Right atrium auricular region (tissue), 2 donors: ENCODE results near the gene TMEM200A. TPM values are rescaled to one million over a fixed set of nuclear protein-coding genes. Genes with fewer than 3 reads are reported as not detected.

Source experiments
- DNase-seq: peaks from one replicate; pipeline ENCODE4 v3.0.0-alpha.2; 2019; ENCODE audit warnings: low spot score
- H3K27ac ChIP-seq, 2 donors: fragments of 200-600 bp; sonication (generic); 1 replicate in 1 of 2; 2 replicates in 1 of 2; pipeline ENCODE4 v1.5.1; 2016 to 2019
- H3K27me3 ChIP-seq, 2 donors: fragments of 200-600 bp; sonication (generic); one replicate each; pipeline versions ENCODE4 v1.5.1 to v1.6.0; 2017 to 2019
- H3K36me3 ChIP-seq: fragments of 200-600 bp; sonication (generic); one replicate; pipeline ENCODE4 v1.5.1; 2016
- H3K4me1 ChIP-seq, 2 donors: fragments of 200-600 bp; sonication (generic); one replicate each; pipeline versions ENCODE4 v1.5.1 to v1.6.0; 2017 to 2019
- H3K4me3 ChIP-seq, 2 donors: fragments of 200-600 bp; sonication (generic); 1 replicate in 1 of 2; 2 replicates in 1 of 2; pipeline ENCODE4 v1.5.1; 2017 to 2019; ENCODE audit warnings: mild to moderate bottlenecking in 1 of 2, moderate library complexity in 1 of 2
- H3K9me3 ChIP-seq, 2 donors: fragments of 200-600 bp; sonication (generic); one replicate each; pipeline ENCODE4 v1.5.1; 2019
- total RNA-seq, 2 donors: library from RNA; depleted of rRNA; stranded (reverse); fragments of >200 nt; gene quantifications; one replicate each; pipeline ENCODE4 v1.1.0, GENCODE V29; 2016
- TF ChIP-seq, protein P1 (sequence below), 2 donors: fragments of 200-600 bp; sonication (generic); IDR thresholded peaks; one replicate each; pipeline ENCODE4 v1.5.1; 2019; ENCODE audit warnings: antibody characterized with exemption in 2 of 2

The TMEM200A gene
- total RNA-seq, 2 donors from 2014 or later: 0.63 TPM; not detected in 1

GRCh38 chr6:130369831-130370230 is 4.0 kb downstream of the TMEM200A start:
- no peaks in the 10 kb centered on the region for H3K9me3 ChIP-seq

GRCh38 chr6:130371921-130372420 is 6.2 kb downstream of the TMEM200A start:
- no peak for DNase-seq
- no peak overlapping the region for H3K27ac ChIP-seq
- H3K9me3 ChIP-seq: no peaks in the 10 kb centered on the region
- H3K36me3 ChIP-seq: no peaks in the 10 kb centered on the region
- H3K27me3 ChIP-seq: no peaks in the 10 kb centered on the region
- TF ChIP-seq, protein P1, sequence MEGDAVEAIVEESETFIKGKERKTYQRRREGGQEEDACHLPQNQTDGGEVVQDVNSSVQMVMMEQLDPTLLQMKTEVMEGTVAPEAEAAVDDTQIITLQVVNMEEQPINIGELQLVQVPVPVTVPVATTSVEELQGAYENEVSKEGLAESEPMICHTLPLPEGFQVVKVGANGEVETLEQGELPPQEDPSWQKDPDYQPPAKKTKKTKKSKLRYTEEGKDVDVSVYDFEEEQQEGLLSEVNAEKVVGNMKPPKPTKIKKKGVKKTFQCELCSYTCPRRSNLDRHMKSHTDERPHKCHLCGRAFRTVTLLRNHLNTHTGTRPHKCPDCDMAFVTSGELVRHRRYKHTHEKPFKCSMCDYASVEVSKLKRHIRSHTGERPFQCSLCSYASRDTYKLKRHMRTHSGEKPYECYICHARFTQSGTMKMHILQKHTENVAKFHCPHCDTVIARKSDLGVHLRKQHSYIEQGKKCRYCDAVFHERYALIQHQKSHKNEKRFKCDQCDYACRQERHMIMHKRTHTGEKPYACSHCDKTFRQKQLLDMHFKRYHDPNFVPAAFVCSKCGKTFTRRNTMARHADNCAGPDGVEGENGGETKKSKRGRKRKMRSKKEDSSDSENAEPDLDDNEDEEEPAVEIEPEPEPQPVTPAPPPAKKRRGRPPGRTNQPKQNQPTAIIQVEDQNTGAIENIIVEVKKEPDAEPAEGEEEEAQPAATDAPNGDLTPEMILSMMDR (IDR thresholded peaks at IDR 0.05): no peak
- H3K4me1 ChIP-seq: no peaks in the 10 kb centered on the region
- H3K4me3 ChIP-seq: no peak overlapping the region

More at GRCh38 chr6:130369831-130370230, 4.0 kb downstream of the TMEM200A start:
- TF ChIP-seq, protein P1 (IDR thresholded peaks at IDR 0.05): no peak
- Histone ChIP-seq H3K27me3 (peaks cover 4 to 7% of the 10 kb centered on the region in 2 donors), H3K4me3 (no peak overlapping the region), H3K36me3 (no peaks in the 10 kb centered on the region), H3K27ac (no peak overlapping the region), H3K4me1 (peaks cover 0 to 17% of the 10 kb centered on the region in 2 donors)
- DNase-seq: no peak

DNA sequence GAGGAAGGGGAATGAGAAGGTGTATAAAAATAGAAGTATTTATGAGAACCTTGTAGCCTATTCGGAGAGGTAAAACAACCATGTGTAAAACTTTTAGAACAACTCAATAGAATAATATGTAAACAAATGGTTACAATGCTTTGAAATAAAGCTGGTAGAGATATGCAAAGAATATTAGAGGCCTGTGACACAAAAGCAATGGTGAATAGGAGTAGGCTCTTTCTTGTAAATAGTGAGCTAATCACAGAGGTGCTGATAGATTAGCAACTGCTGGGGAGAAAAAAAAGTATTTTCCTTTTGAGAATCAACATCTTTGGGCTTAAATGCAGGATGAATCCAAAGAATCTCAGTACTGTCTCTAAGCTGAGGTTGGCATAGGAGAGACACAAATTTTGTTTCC is 7.0 kb downstream of the TMEM200A start:
- no peaks in the 10 kb centered on the region for H3K27me3 ChIP-seq
- TF ChIP-seq, protein P1 (IDR thresholded peaks at IDR 0.05): no peak

GRCh38 chr6:130373992-130374391 is 8.2 kb downstream of the TMEM200A start:
- Histone ChIP-seq H3K27me3 (no peaks in the 10 kb centered on the region), H3K9me3 (no peaks in the 10 kb centered on the region), H3K4me3 (no peak overlapping the region), H3K4me1 (no peaks in the 10 kb centered on the region), H3K27ac (no peak overlapping the region), H3K36me3 (no peaks in the 10 kb centered on the region)
- TF ChIP-seq, protein P1 (IDR thresholded peaks at IDR 0.05): no peak
- no peak for DNase-seq

More for the DNA sequence above, 7.0 kb downstream of the TMEM200A start:
- no peak overlapping the region for H3K4me3 ChIP-seq
- H3K27ac ChIP-seq: no peak overlapping the region
- no peaks in the 10 kb centered on the region for H3K9me3 ChIP-seq
- H3K4me1 ChIP-seq: no peaks in the 10 kb centered on the region
- no peak for DNase-seq
- no peaks in the 10 kb centered on the region for H3K36me3 ChIP-seq

GRCh38 chr6:130376936-130377335 is 11.1 kb downstream of the TMEM200A start:
- Histone ChIP-seq H3K27me3 (no peaks in the 10 kb centered on the region), H3K4me3 (no peak overlapping the region), H3K4me1 (no peaks in the 10 kb centered on the region), H3K36me3 (no peaks in the 10 kb centered on the region), H3K9me3 (no peaks in the 10 kb centered on the region), H3K27ac (no peak overlapping the region)
- TF ChIP-seq, protein P1 (IDR thresholded peaks at IDR 0.05): no peak
- no peak for DNase-seq

- TF ChIP-seq, protein P1 (IDR thresholded peaks at IDR 0.05): no peak
- H3K4me3 ChIP-seq: no peak overlapping the region
- H3K27ac ChIP-seq: no peak overlapping the region
- DNase-seq: no peak
- no peaks in the 10 kb centered on the region for H3K36me3 ChIP-seq
- H3K4me1 ChIP-seq: no peaks in the 10 kb centered on the region
- no peaks in the 10 kb centered on the region for H3K27me3 ChIP-seq
- no peaks in the 10 kb centered on the region for H3K9me3 ChIP-seq
Measured at GRCh38 chr6:130377371-130377770, 11.6 kb downstream of the TMEM200A start.
